ENCODE measurements around the gene HSPB6. TPM values are rescaled to one million over a fixed set of nuclear protein-coding genes. Genes with fewer than 3 reads are reported as not detected.

The HSPB6 gene
- total RNA-seq, 1 donor from 2014 or later: 80.9 TPM

- no peak for DNase-seq (ENCODE audit: low spot score)
These were observed 10.8 kb downstream of the HSPB6 start for GRCh38 chr19:35746087-35746462.

- peak; percentile 98 for DNase-seq (ENCODE audit: low spot score)
These were observed 11.3 kb downstream of the HSPB6 start, which contains the start of the genes PSENEN and U2AF1L4 for GRCh38 chr19:35745328-35746086. Gene PSENEN, plus strand, starts transcription at chr19:35745651. Its CDS starts 280 bp downstream, at chr19:35745931. Gene U2AF1L4, minus strand, starts transcription at chr19:35745418. Its CDS starts 27 bp downstream, at chr19:35745391.

GRCh38 chr19:35744430-35745327 lies 12.2 kb downstream of the HSPB6 start:
- DNase-seq (ENCODE audit: low spot score): peak; percentile 97

GRCh38 chr19:35743640-35744429 lies 13.0 kb downstream of the HSPB6 start:
- no peak for DNase-seq (ENCODE audit: low spot score)

- no peak for DNase-seq (ENCODE audit: low spot score)
These were observed 14.6 kb downstream of the HSPB6 start, which contains the start of gene IGFLR1 for GRCh38 chr19:35742121-35742724. Gene IGFLR1, minus strand, starts transcription at chr19:35742452. Its CDS starts 1,272 bp downstream, at chr19:35741180.

GRCh38 chr19:35741203-35741515 lies 15.7 kb downstream of the HSPB6 start:
- DNase-seq (ENCODE audit: low spot score): no peak

- DNase-seq (ENCODE audit: low spot score): peak; percentile 98
These were observed 16.2 kb downstream of the HSPB6 start for GRCh38 chr19:35740423-35741202.

GRCh38 chr19:35740108-35740422 lies 16.8 kb downstream of the HSPB6 start:
- no peak for DNase-seq (ENCODE audit: low spot score)

GRCh38 chr19:35739275-35740107 lies 17.3 kb downstream of the HSPB6 start:
- no peak for DNase-seq (ENCODE audit: low spot score)

GRCh38 chr19:35738887-35739229 lies 18.0 kb downstream of the HSPB6 start:
- DNase-seq (ENCODE audit: low spot score): no peak

- DNase-seq (ENCODE audit: low spot score): no peak
These were observed 18.6 kb downstream of the HSPB6 start for GRCh38 chr19:35738021-35738886.

GRCh38 chr19:35736913-35737886 lies 19.6 kb downstream of the HSPB6 start:
- DNase-seq (ENCODE audit: low spot score): no peak

GRCh38 chr19:35734889-35735288 lies 21.9 kb downstream of the HSPB6 start:
- no peak for DNase-seq (ENCODE audit: low spot score)

GRCh38 chr19:35734273-35734672 lies 22.6 kb downstream of the HSPB6 start:
- DNase-seq (ENCODE audit: low spot score): no peak

- no peak for DNase-seq (ENCODE audit: low spot score)
These were observed 23.4 kb downstream of the HSPB6 start for GRCh38 chr19:35733180-35734125.

GRCh38 chr19:35732540-35733179 lies 24.2 kb downstream of the HSPB6 start:
- no peak for DNase-seq (ENCODE audit: low spot score)
